Right forelimb (tissue), 1 donor: ENCODE data around the gene STAT3.
"Not testable (repeated sequence)": the region's sequence is repeated elsewhere in the genome, so short reads cannot be mapped to it uniquely, and the experiment has no call there.

Experiments used
- DNase-seq: peaks from one replicate; pipeline ENCODE4 v3.0.0-alpha.2; 2018

STAT3 gene

DNA sequence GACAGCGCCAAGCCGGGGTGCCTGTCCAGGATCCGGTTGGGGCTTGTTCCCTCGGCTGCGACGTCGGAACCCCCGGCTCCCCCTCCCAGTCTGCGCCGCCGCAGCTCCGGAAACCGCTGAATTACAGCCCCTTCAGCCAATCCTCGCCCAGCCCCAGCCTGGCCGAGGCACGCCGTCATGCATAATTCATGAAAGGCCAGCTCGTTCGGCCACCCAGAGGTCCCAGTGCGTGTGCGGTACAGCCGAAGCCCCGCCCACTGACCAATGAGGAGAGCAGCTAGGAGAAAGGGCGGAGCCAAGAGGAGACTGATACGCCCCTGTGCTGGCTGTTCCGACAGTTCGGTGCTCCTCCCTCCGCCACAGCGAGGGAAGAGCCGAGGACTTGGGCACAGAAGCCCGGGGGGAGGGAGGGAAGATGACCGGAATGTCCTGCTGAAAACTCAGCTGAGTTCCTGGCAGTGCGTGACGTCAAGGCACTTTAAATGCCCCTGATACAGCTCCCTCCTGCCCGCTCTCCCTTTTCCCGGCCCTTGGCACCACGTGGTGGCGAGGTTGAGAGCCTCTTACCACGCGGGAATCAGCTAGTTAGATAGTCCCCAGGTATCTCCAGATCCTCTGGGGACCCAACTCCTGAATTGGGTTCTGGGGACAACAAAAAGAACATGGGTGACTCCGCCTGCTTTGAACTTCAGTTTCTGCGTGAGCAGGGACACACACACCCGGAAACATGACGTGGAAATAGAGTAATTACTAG is at the start of gene STAT3:
STAT3 (minus strand) TSS at position 62 of the 754 bp plus-strand sequence. CDS start 39,926 bp downstream, outside the sequence.
- peak; percentile 100 for DNase-seq

DNA sequence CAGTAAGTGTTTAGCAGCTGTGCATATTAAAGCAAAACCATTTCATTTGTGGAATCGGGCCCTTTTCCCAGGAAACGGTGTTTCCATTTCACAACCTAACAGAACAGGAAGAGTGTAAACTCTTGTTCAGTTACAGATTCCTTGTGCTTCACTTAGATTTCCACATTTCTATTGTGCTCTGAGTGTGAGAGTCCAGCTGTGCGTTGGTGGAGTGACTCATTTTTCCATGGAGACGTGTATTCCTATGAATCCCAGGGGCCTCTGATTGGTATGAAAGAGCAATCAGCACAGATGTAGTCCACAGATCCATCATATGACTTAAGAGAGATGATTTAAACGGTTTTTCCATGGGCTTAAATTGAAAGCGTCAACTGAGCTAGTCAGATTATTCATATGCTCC is 48.1 kb upstream of the STAT3 start:
- DNase-seq: peak; percentile 56

DNA sequence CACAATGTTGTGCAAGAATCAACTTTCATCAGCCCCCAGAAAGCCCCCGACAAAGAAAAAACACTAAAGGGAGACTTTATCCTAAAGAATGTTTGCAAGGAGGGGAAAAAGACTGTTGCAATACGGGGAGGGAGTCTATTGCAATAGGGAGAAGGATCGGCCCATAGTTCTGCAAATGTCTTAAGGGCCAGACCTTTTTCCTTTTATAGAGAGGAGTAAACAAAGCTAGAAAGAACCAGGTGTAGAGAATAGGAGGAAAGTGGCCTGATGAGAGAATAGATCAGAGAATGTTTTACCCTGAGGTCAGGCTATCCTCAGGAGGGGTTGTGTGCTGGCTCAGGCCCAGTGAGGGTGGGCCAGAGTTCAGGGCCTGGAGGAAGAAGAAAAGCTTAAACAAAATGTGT is 43.5 kb upstream of the STAT3 start:
- DNase-seq: no peak

DNA sequence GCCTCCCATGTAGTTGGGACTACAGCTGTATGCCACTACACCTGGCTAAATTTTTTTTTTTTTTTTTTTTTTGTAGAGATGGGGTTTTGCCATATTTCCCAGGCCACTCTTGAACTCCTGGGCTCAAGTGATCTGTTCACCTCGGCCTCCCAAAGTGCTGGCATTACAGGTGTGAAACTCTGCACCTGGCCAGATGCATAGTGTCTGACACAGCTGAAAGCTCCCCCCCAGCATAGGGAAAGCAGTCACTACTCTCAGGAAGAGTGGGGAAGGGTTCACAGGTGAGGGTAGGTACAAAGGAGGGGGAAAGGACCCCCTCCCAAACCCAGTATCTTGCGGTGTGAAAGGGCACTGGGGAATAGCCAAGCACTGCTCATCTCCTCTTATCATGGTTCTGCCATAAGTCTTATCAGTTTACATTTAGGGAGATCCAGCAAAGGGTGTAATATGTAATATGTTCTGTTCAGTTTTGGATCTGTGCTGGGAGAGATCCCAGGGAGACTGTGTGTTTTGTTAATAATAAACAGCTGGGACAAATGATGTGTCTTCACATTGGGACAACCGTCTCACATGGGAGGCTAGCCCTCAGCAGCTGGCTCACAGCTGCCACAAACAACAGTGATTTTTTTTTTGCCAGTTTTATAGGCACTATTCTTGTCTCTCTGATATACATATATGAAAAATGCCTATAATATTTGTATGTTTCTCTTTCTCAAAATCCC is 41.6 kb upstream of the STAT3 start:
- no peak for DNase-seq

DNA sequence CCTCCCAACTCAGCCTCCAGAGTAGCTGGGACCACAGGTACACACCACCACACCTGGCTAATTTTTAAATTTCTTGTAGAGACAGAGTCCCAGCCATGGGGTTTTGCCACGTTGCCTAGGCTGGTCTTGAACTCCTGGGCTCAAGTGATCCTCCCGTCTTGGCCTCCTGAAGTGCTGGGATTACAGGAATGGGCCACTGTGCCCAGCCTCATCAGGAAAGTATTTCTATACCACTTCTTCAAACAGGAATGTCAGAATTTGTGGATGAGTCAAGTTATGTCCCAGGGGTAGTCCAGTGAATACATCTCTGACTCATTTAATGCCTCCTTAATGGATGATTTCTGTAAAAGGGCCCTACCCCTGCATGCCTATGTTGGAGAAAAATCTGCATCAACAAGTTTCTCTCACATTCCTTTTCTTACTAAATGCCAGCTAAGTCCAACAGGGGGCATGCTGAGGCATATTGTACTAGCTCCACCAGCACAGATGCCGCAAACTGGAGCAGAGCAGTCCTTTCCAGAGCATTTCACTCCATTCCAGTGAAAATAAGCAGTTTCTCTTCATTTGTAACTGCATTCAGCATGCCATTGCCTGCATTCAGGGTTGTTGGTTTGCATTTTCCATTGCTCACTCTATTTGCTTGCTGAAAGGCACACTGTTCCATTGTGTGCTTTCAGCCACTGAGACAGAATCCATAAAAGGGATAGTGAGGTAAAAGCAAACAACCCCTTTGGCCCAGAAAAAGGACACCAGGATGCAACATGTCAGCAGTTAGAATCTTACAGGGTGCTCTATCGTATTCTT is 40.1 kb upstream of the STAT3 start:
- DNase-seq: peak; percentile 64

DNA sequence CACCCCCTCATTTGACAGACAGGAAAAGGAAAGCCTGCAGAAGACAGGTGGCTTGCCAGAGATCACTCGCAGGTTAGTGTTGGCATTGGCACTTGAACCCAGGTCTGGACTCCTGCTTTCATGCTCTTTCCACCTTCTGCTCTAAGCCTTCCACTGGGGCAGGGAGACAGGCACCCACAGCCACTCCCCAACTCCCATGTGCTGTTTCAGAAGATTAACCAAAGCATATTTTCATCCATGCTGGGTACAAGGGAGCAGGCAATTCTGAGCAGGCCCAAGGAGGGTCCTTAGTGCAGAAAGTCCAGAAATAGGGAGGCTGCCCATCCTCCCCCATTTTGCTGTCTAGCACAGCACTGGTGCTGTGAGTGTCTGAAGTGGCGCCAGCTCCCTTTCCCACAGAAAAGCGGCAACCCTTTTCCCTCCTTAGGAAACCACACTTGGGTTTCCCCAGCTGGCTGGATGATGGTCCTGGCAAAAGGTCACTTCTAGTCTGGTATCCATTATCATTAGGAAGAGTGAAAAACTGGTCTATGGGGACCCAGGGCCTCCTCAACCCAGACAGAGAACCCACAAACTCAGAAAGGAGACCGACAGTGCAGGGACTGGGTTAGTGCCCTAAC is 36.9 kb upstream of the STAT3 start:
- DNase-seq: peak; percentile 56

DNA sequence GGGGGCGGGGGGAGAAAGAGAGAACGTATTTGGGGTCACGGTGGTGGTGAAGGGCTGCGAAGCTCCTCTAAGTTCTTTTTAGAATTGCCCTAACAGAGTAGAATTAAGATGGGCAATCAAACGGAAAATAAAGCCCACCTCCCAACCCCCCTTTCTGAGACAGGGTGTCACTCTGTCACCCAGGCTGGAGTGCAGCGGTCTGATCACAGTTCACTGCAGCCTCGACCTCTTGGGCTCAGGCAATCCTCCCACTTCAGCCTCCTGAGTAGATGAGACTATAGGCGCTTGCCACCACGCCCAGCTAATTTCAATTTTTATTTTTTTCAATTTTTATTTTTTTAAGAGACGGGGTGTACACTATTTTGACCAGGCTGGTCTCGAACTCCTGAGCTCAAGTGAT is 35.5 kb upstream of the STAT3 start:
- DNase-seq: no peak

DNA sequence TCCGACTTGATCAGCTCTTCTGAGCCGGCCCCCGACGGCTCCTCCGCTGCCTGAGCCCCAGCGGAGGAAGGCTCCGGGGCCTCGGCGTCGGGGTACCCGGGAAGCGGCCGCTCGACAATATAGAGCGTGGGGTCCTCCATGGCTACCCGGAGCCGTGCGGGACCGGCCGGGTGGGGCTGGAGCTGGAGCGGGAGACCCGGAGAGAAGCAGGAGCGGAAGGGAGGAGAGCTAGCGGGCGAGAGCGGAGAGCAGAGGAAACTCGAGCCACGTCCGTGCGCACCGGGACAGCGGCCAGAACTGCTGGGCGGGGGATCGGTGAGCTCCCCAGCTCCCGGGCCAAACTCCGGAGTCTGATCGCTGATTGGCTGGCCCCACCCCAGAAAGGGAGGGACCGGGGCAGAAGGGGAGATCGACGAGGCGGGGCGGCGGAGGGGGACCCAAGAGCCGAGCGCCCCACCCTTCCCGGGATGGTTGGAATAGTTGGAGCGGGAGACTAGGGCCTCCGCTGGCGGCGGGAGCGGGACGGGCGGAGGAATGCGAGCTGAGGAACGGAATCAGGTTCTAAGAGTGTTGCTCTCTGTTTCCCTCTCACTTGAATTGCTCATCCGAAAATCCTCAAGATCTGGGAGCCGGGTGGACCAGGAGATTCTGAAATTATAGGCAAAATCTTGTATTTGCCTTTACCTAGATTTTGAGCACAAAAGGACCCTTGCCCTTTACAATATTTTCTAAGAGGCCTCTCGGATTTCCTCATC is 34.9 kb upstream of the STAT3 start, which contains the start of gene CAVIN1:
CAVIN1 (minus strand) TSS at position 299 of the 755 bp plus-strand sequence; CDS start at position 140, 159 bp downstream.
- peak; percentile 100 for DNase-seq

DNA sequence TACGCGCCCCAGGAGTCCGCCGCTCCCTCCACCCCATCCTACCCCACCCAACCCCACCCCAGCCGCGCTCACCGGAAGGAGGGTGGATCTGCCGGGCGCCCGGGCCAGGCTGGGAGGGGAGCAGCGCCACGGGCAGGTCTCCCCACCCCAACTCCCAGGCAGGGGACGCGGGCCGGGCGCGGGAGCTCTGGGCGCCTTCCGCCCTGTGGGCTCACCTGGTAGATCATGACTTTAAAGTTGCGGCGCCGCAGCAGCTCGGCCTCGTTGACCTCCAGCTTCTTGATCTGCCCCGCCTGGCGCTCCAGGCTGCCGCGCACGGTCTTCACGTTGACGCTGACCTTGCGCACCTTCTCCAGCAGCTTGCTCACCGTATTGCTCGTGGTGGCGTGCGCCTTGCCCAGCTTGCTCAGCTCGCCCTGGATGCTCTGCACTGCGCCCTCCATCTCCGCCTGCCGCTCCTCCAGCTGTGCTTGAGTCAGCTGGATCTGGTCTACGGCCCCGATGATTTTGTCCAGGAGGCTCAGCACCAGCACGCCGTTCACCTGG is 34.2 kb upstream of the STAT3 start:
- DNase-seq: peak; percentile 69

DNA sequence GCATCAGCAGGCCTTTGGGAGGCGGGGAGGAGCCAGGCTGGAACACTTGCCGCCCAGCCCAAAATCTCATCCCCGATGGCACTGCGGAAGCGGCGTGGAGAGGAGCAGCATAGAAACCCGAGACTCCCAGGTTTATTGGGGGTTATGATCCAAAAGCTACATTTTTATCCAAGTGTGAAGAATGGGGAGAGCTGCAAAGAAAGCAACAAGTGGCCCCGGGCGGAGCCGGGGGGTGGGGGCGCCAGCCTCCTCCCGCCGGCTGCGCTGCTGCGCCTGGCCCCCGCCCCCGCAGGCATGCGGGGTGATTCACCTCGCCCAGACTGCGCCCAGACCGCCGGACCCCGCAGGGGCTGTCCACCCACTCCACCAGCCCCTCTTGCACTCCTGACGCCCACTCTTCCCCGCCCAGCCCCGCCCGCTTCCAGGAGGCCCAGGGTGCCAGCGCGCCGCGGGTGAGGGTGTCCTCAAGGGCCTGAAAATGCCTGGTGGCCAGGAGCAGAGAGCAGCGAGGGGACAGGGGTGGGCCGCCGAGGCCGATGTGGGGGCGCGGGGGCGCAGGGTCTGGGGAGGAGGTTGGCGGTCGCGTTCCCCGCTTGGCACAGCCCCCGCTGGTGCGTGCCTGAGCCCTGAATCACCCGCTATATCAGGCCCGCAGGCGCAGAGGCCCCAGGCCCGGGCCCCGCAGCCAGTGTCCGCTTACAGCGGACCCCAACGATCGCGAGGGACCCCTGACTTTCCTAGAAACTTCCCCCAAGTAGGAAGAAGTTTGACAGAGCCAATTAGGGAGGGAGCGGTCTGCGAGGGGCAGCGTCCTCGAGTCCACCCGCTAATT is 33.5 kb upstream of the STAT3 start:
- DNase-seq: peak; percentile 70

DNA sequence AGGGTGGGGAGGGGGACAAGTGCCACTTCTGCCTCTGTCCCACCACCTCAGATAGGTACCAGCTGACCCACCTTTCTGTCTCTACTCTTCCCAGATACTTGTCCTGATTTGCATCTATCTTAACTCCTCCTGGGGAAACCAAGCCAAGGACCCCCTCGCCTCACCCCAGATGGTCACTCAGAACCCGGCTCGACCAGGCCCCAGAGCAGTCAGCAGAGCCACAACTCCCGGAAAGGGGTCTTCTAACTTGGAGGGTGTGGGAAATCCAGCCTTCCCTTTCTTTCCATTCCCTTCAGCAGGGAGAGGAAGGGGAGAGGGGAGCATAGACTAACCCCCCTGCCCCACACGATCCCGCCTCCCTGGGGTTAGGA is 32.9 kb upstream of the STAT3 start:
- DNase-seq: no peak

DNA sequence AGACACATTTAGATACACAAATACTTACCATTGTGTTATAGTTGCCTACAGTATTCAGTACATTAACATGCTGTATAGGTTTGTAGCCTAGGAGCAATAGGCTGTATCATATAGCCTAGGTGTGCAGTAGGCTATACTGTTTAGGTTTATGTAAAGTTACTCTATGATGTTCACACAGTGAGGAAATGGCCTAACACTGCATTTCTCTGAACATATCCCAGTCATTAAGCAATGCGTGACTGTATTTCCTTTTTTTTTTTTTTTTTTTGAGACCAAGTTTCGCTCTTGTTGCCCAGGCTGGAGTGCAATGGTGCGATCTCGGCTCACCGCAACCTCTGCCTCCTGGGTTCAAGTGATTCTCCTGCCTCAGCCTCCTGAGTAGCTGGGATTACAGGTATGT is 29.7 kb upstream of the STAT3 start:
- DNase-seq: not testable (repeated sequence)

DNA sequence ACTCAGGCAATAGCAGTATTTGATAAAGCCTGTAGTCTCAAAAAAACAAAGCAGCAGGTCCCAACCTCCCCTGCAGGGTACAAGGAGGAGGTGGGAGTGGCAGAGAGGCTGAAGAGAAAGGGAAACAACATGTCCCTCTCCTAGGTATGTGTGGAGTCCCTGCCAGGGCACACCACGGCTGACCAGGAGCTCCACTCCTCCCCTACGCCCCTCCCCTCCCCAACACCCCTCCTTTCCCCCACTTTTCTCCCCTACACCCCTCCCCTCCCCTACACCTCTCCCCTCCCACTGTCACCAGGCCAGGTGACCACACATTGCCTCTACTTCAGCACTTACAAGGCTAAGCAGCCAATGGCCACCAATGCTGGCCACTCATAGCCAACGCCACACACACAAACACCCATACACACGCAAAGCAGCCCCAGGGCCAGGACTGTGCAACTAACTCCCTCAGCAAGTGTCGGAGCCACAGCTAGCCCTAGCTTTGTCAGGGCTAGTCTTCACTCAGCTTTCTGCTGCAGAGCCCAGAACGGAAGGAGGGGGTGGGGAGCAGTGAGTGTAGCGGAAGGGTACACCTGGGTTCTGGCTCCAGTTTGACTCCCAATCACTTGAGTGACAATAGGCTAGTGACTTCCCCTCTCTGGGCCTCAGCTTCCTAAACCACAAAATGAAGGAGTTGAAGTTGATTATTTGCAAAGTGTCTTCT is 26.6 kb upstream of the STAT3 start:
- no peak for DNase-seq

DNA sequence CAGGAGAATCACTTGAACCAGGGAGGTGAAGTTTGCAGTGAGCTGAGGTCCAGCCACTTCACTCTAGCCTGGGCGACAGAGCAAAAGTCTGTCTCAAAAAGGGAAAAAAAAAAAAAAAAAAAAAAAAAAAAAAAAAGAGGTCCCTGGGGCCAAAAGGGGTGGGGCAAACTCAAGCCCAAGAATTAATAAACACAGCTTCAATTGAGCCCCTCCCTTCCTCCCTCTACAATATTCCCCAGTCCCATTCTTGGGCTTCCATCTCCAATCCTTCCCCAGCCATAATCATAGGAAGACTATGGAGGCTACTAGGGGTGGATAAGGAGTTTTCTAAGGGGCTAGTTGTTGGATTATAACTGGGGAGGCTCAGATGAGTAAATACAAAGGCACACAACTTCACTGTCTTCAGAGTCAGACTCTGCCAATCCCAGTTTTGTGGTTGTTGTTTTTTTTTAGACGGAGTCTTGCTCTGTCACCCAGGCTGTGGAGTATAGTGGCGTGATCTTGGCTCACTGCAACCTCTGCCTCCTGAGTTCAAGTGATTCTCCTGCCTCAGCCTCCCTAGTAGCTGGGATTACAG is 25.3 kb upstream of the STAT3 start:
- no peak for DNase-seq

DNA sequence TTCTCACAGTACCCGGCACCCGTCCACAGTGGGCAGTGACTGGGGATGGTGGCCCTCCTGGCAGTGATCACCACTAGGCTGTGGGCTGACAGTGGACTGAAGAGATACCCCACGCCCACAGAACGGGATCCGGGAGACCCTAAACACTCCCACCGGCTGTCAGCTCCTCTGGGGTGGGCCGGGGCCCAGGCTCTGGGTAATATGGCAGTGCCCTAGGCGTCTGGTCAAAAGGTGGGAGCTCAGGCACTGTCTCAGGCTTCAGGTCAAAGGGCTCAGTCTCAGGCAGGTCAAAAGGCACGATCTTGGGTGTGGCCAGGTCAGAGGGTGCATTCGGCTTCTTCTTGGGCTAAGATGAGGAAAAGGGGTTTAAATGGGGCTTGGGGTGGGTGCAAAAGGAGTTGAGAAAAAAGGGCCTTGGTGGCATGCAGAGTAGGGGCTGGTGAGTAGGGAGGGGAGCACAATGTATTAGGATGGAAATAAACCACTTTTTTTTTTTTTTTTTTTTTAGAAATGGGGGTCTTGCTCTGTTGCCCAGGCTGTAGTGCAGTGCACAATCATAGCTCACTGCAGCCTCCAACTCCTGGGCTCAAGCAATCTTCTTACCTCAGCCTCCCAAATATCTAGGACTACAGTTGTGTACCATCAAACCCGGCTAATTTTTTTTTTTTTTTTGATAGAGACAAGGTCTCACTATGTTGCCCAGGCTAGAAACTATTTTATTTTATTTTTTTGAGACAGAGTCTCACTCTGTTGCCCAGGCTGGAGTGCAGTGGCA is 23.9 kb upstream of the STAT3 start:
- no peak for DNase-seq

DNA sequence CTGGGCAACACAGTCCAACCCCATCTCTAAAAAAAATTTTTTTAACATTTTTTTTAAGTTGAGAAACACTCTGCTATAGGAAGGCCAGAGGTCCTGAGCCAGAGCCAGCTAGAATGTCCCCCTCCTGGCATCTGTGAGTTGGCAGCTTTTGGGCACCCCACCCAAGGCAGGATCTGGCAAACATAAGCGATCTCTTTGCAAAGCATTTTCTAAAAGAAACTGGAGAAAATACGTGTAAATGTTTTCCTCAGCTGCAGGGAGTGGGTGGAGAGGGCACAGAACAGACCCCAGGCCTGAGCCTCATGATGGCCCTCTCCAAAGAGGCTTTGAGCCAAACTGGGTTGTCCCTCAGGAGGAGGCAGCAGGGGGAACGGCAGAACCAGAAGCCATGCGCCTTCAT is 23.1 kb upstream of the STAT3 start:
- no peak for DNase-seq

DNA sequence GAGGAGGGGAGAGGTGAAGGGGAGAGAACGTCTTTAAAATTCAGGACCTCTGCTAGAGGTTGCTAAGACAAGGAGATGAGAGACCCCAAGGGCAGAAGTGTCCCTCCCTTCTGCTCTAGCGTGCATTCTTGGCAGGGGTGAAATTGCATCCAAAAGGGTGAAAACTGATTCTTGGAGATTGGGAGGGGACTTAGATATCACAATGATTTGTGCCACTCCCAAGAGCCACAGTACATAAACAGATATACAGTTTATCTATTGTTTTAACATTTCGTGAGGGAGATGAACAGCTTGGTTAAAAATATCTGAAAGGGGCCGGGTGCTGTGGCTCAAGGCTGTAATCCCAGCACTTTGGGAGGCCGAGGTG is 22.1 kb upstream of the STAT3 start:
- DNase-seq: no peak

DNA sequence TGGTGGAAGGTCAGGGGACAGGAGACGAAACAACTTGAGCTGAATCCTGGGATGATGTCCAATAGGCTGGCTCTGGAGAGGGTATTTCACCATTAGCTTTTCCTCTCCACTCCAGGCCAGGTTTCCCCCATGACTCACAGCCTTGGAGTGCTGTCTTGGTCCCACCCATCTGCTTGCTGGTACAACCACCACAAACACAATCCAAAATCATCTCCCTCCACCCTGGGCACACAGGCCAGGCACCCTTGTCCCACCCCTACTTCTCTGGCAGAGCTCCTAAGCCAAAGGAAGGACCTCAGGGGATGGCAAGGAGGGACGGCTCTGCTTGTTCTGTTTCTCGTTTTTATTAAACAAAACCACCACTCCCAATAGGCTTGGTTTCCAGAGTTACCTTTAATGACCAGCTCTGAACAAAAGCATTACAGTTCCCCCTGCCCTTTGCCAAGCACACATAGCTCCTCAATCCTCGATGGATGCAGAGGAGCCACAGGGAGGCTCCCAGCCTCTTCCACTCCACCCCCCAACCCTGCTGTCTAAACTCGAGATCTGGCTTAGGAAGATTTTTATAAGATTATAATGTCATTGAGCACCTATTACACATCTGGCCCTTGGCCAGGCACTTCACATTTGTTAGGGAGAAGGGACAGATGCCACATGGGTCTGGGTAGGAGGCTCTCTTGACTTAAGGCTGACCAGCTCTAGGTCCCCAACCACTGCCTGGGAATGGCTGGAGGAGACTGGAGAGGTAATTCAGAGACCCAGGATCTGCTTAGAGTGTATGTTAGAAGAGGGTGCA is 21.5 kb upstream of the STAT3 start:
- DNase-seq: peak; percentile 53
